Measurements from ENCODE around the gene CCDC154. TPM values are rescaled to one million over a fixed set of nuclear protein-coding genes. Genes with fewer than 3 reads are reported as not detected.

CCDC154 gene
- total RNA-seq (2022; extraction: Qiagen RNA extraction; ENCODE audit: low read depth) = 0.31 to 0.55 TPM (median 0.34 TPM) in 3 of 5 replicates, not detected in the others

GRCh38 chr16:1443980-1444729 lies at the start of gene CCDC154:
CCDC154 (minus strand) TSS chr16:1444556; CDS start chr16:1444322, 234 bp downstream.

GRCh38 chr16:1492923-1493745 lies 48.8 kb upstream of the CCDC154 start, which contains the start of gene TELO2:
TELO2 (plus strand) TSS chr16:1493360; CDS start chr16:1494282, 922 bp downstream.

GRCh38 chr16:1488619-1489018 lies 44.3 kb upstream of the CCDC154 start, which contains the start of gene PTX4:
PTX4 (minus strand) TSS chr16:1488944; CDS start chr16:1488909, 35 bp downstream.

GRCh38 chr16:1474796-1475551 lies 30.6 kb upstream of the CCDC154 start, which contains the start of gene CLCN7:
CLCN7 (minus strand) TSS chr16:1475028; CDS start chr16:1474974, 54 bp downstream.

GRCh38 chr16:1430759-1431496 lies 13.4 kb downstream of the CCDC154 start, which contains the start of gene PERCC1:
PERCC1 (plus strand) TSS chr16:1431078; CDS start chr16:1432594, 1,516 bp downstream.

GRCh38 chr16:1414532-1415260 lies 29.7 kb downstream of the CCDC154 start, which contains the start of gene UNKL:
UNKL (minus strand) TSS chr16:1414704; CDS start chr16:1414691, 13 bp downstream.

Other genes starting within 250 kb of the CCDC154 start
- gene TPSG1, start 219.3 kb downstream of the CCDC154 start, total RNA-seq (2022; extraction: Qiagen RNA extraction; ENCODE audit: low read depth) = not detected in 5 replicates
- 0.20 to 0.27 TPM in 2 of 5 replicates, not detected in the others for gene TPSB2, start 214.4 kb downstream of the CCDC154 start, total RNA-seq (2022; extraction: Qiagen RNA extraction; ENCODE audit: low read depth)
- not detected in 5 replicates for gene TPSAB1, start 203.9 kb downstream of the CCDC154 start, total RNA-seq (2022; extraction: Qiagen RNA extraction; ENCODE audit: low read depth)
- gene TPSD1, start 188.5 kb downstream of the CCDC154 start, total RNA-seq (2022; extraction: Qiagen RNA extraction; ENCODE audit: low read depth) = not detected in 5 replicates
- gene UBE2I, start 134.9 kb downstream of the CCDC154 start, total RNA-seq (2022; extraction: Qiagen RNA extraction; ENCODE audit: low read depth) = 154 to 260 TPM (median 165 TPM) in 5 replicates
- gene BAIAP3, start 110.9 kb downstream of the CCDC154 start, total RNA-seq (2022; extraction: Qiagen RNA extraction; ENCODE audit: low read depth) = 0.65 to 1.8 TPM (median 1.3 TPM) in 5 replicates
- gene TSR3, start 92.7 kb downstream of the CCDC154 start, total RNA-seq (2022; extraction: Qiagen RNA extraction; ENCODE audit: low read depth) = 45.6 to 104 TPM (median 97.7 TPM) in 5 replicates
- gene GNPTG, start 92.6 kb downstream of the CCDC154 start, total RNA-seq (2022; extraction: Qiagen RNA extraction; ENCODE audit: low read depth) = 20.0 to 35.9 TPM (median 34.1 TPM) in 5 replicates
- 19.8 to 40.8 TPM (median 36.0 TPM) in 5 replicates for gene UNKL, start 29.9 kb downstream of the CCDC154 start, total RNA-seq (2022; extraction: Qiagen RNA extraction; ENCODE audit: low read depth)
- gene UQCC4, start 23.8 kb downstream of the CCDC154 start, total RNA-seq (2022; extraction: Qiagen RNA extraction; ENCODE audit: low read depth) = 28.4 to 36.8 TPM (median 32.4 TPM) in 5 replicates
- gene PERCC1, start 13.5 kb downstream of the CCDC154 start, total RNA-seq (2022; extraction: Qiagen RNA extraction; ENCODE audit: low read depth) = not detected in 5 replicates
- gene CLCN7, start 30.5 kb upstream of the CCDC154 start, total RNA-seq (2022; extraction: Qiagen RNA extraction; ENCODE audit: low read depth) = 36.2 to 82.8 TPM (median 80.0 TPM) in 5 replicates
- 0.14 TPM in 1 of 5 replicates, not detected in the others for gene PTX4, start 44.4 kb upstream of the CCDC154 start, total RNA-seq (2022; extraction: Qiagen RNA extraction; ENCODE audit: low read depth)
- 17.9 to 47.6 TPM (median 40.5 TPM) in 5 replicates for gene TELO2, start 48.8 kb upstream of the CCDC154 start, total RNA-seq (2022; extraction: Qiagen RNA extraction; ENCODE audit: low read depth)
- gene TMEM204, start 89.1 kb upstream of the CCDC154 start, total RNA-seq (2022; extraction: Qiagen RNA extraction; ENCODE audit: low read depth) = not detected in 5 replicates
- gene IFT140, start 167.5 kb upstream of the CCDC154 start, total RNA-seq (2022; extraction: Qiagen RNA extraction; ENCODE audit: low read depth) = 8.1 to 11.2 TPM (median 9.7 TPM) in 5 replicates
- 12.4 to 19.1 TPM (median 16.7 TPM) in 5 replicates for gene CRAMP1, start 167.8 kb upstream of the CCDC154 start, total RNA-seq (2022; extraction: Qiagen RNA extraction; ENCODE audit: low read depth)
- 168 to 242 TPM (median 184 TPM) in 5 replicates for gene JPT2, start 233.7 kb upstream of the CCDC154 start, total RNA-seq (2022; extraction: Qiagen RNA extraction; ENCODE audit: low read depth)